Common myeloid progenitor, CD34-positive (primary cell): ENCODE data around the gene HHAT.

Experiments used
- CTCF ChIA-PET: fragments of 350-600 bp; sonication (Branson Sonifier 250); formaldehyde crosslinking; loops from one replicate; lab custom pipeline; 2021; ENCODE audit warnings: antibody characterized with exemption; lab: Charles Lee
- POLR2A ChIA-PET: fragments of 350-600 bp; sonication (Branson Sonifier 250); formaldehyde crosslinking; loops from one replicate; lab custom pipeline; 2021; ENCODE audit warnings: antibody characterized with exemption; lab: Charles Lee
- DNase-seq, 3 donors: peaks; one replicate each; pipeline versions ENCODE4 v3.0.0 to v3.0.0-alpha.2; 2013
- H3K27ac ChIP-seq, 2 experiments: 1 replicate in 1 of 2; 2 replicates in 1 of 2; pipeline ENCODE4 v1.7.0; 2013; ENCODE audit warnings: inconsistent platforms in 2 of 2, low read length in 2 of 2, mild to moderate bottlenecking in 2 of 2, low read depth in 1 of 2, moderate library complexity in 1 of 2; ENCODE audit not compliant: severe bottlenecking in 2 of 2, insufficient read depth in 1 of 2, poor library complexity in 1 of 2
- H3K27me3 ChIP-seq, 5 experiments: replicated peaks in 2 of 5; 1 replicate in 3 of 5; 2 replicates in 2 of 5; pipeline versions ENCODE4 v1.6.1 to v1.7.0; 2013; ENCODE audit warnings: low read length in 4 of 5, mild to moderate bottlenecking in 2 of 5, moderate library complexity in 2 of 5, inconsistent platforms in 1 of 5; ENCODE audit not compliant: insufficient read depth in 5 of 5, control insufficient read depth in 4 of 5
- H3K36me3 ChIP-seq, 4 experiments: 1 replicate in 2 of 4; 2 replicates in 2 of 4; pipeline versions ENCODE4 v1.6.1 to v1.7.0; 2013; ENCODE audit warnings: low read length in 3 of 4, control low read depth in 1 of 4, mild to moderate bottlenecking in 1 of 4; ENCODE audit not compliant: control insufficient read depth in 4 of 4, insufficient read depth in 4 of 4
- H3K4me1 ChIP-seq, 4 experiments: 1 replicate in 3 of 4; 2 replicates in 1 of 4; pipeline versions ENCODE4 v1.6.1 to v1.7.1; 2013; ENCODE audit warnings: low read length in 3 of 4, mild to moderate bottlenecking in 3 of 4, control low read depth in 1 of 4, inconsistent platforms in 1 of 4, moderate library complexity in 1 of 4; ENCODE audit not compliant: control insufficient read depth in 4 of 4, insufficient read depth in 4 of 4; ENCODE audit errors: control extremely low read depth in 1 of 4
- H3K4me3 ChIP-seq, 7 experiments: 1 replicate in 4 of 7; 2 replicates in 3 of 7; pipeline versions ENCODE4 v1.5.1 to v1.7.0; 2013; ENCODE audit warnings: mild to moderate bottlenecking in 7 of 7, low read length in 6 of 7, moderate library complexity in 6 of 7, inconsistent platforms in 2 of 7, low read depth in 2 of 7, control low read depth in 1 of 7; ENCODE audit not compliant: insufficient read depth in 4 of 7, control insufficient read depth in 1 of 7; ENCODE audit errors: extremely low read depth in 1 of 7
- H3K9me3 ChIP-seq, 5 experiments: 1 replicate in 4 of 5; 2 replicates in 1 of 5; pipeline versions ENCODE4 v1.6.1 to v1.7.1; 2013; ENCODE audit warnings: low read length in 4 of 5, mild to moderate bottlenecking in 2 of 5, inconsistent platforms in 1 of 5, low read depth in 1 of 5, moderate library complexity in 1 of 5; ENCODE audit not compliant: control insufficient read depth in 4 of 5, insufficient read depth in 2 of 5; ENCODE audit errors: control extremely low read depth in 1 of 5
- WGBS: methylation state at CpG from one replicate; pipeline ENCODE4 v1.1.5; 2013; ENCODE audit not compliant: insufficient coverage; 5-methylcytosine and 5-hydroxymethylcytosine counted together

Gene HHAT

GRCh38 chr1:210313046-210313595 is 15.6 kb upstream of the HHAT start:
- POLR2A ChIA-PET, result no interaction called here
- WGBS, result 100% methylated on average over 4 of the region's 6 CpGs

GRCh38 chr1:210313921-210314320 is 14.8 kb upstream of the HHAT start:
- peaks cover 0 to 5% (median 4%) of the 10 kb centered on the region in 4 experiments for H3K4me1 ChIP-seq

More at GRCh38 chr1:210313046-210313595, 15.6 kb upstream of the HHAT start:
- Histone ChIP-seq H3K36me3 (no peaks in the 10 kb centered on the region), H3K4me1 (peaks cover 0 to 5% (median 4%) of the 10 kb centered on the region in 4 experiments), H3K27me3 (peaks cover 8 to 22% (median 10%) of the 10 kb centered on the region in 5 experiments), H3K9me3 (no peaks in the 10 kb centered on the region), H3K4me3 (no peak overlapping the region), H3K27ac (no peak overlapping the region)
- CTCF ChIA-PET, result interaction anchor here (1.3 to 1.6 kb wide), 2 partner anchors 13 to 170 kb away, joined by 3 read pairs; no protein-coding TSS in a partner anchor
- no peak for DNase-seq

GRCh38 chr1:210315529-210315928 is 13.2 kb upstream of the HHAT start:
- Histone ChIP-seq H3K27ac (no peak overlapping the region), H3K4me3 (no peak overlapping the region), H3K27me3 (peaks cover 0 to 9% (median 5%) of the 10 kb centered on the region in 5 experiments), H3K36me3 (no peaks in the 10 kb centered on the region), H3K9me3 (no peaks in the 10 kb centered on the region), H3K4me1 (peaks cover 0 to 5% (median 4%) of the 10 kb centered on the region in 4 experiments)
- no peak for DNase-seq
- POLR2A ChIA-PET, result no interaction called here
- WGBS, result 100% methylated on average over 3 of the region's 6 CpGs
- CTCF ChIA-PET, result no interaction called here

More at GRCh38 chr1:210313921-210314320, 14.8 kb upstream of the HHAT start:
- WGBS, result 100% methylated on average over 1 of the region's 1 CpG
- Histone ChIP-seq H3K27ac (no peak overlapping the region), H3K4me3 (no peak overlapping the region), H3K36me3 (no peaks in the 10 kb centered on the region), H3K9me3 (no peaks in the 10 kb centered on the region), H3K27me3 (peaks cover 4 to 21% (median 9%) of the 10 kb centered on the region in 5 experiments)
- ChIA-PET CTCF (no interaction called here), POLR2A (no interaction called here)
- DNase-seq, result no peak

- no peaks in the 10 kb centered on the region for H3K36me3 ChIP-seq
- no peak overlapping the region for H3K4me3 ChIP-seq
- H3K27ac ChIP-seq, result no peak overlapping the region
- WGBS, result 100% methylated on average over 2 of the region's 3 CpGs
- no peak for DNase-seq
- ChIA-PET CTCF (no interaction called here), POLR2A (no interaction called here)
- H3K4me1 ChIP-seq, result no peaks in the 10 kb centered on the region
- peaks cover 0 to 4% (median 1%) of the 10 kb centered on the region in 5 experiments for H3K9me3 ChIP-seq
- H3K27me3 ChIP-seq, result peaks cover 0 to 2% (median 0%) of the 10 kb centered on the region in 5 experiments
Observed at GRCh38 chr1:210321131-210321530, 7.6 kb upstream of the HHAT start.

GRCh38 chr1:210321552-210321951 is 7.2 kb upstream of the HHAT start:
- CTCF ChIA-PET, result no interaction called here
- WGBS, result 93% methylated on average over 5 of the region's 8 CpGs
- no peak overlapping the region for H3K4me3 ChIP-seq

GRCh38 chr1:210323957-210324356 is 4.7 kb upstream of the HHAT start:
- whole genome bisulfite sequencing, result no CpG with 5 or more reads among the region's 1 CpG
- CTCF ChIA-PET, result no interaction called here

More at GRCh38 chr1:210321552-210321951, 7.2 kb upstream of the HHAT start:
- Histone ChIP-seq H3K4me1 (no peaks in the 10 kb centered on the region), H3K27me3 (peaks cover 0 to 2% (median 0%) of the 10 kb centered on the region in 5 experiments), H3K27ac (no peak overlapping the region), H3K9me3 (peaks cover 0 to 4% (median 1%) of the 10 kb centered on the region in 5 experiments), H3K36me3 (no peaks in the 10 kb centered on the region)
- no peak for DNase-seq
- POLR2A ChIA-PET, result no interaction called here

GRCh38 chr1:210325026-210325670 is 3.6 kb upstream of the HHAT start:
- ChIA-PET POLR2A (no interaction called here), CTCF (interaction anchor here (0.6 kb wide), 1 partner anchor 45 kb away, joined by 3 read pairs; no protein-coding TSS in a partner anchor)
- DNase-seq, result no peak
- peaks cover 0 to 4% (median 1%) of the 10 kb centered on the region in 5 experiments for H3K9me3 ChIP-seq
- H3K4me1 ChIP-seq, result peaks cover 3 to 19% (median 16%) of the 10 kb centered on the region in 4 experiments
- no peaks in the 10 kb centered on the region for H3K36me3 ChIP-seq
- no CpG with 5 or more reads among the region's 1 CpG for WGBS
- no peak overlapping the region for H3K4me3 ChIP-seq
- H3K27ac ChIP-seq, result no peak overlapping the region
- peaks cover 0 to 2% (median 0%) of the 10 kb centered on the region in 5 experiments for H3K27me3 ChIP-seq

More at GRCh38 chr1:210323957-210324356, 4.7 kb upstream of the HHAT start:
- Histone ChIP-seq H3K4me3 (no peak overlapping the region), H3K36me3 (no peaks in the 10 kb centered on the region), H3K9me3 (peaks cover 0 to 4% (median 1%) of the 10 kb centered on the region in 5 experiments), H3K27ac (no peak overlapping the region), H3K27me3 (peaks cover 0 to 2% (median 0%) of the 10 kb centered on the region in 5 experiments), H3K4me1 (peaks cover 3 to 10% (median 9%) of the 10 kb centered on the region in 4 experiments)
- POLR2A ChIA-PET, result no interaction called here
- DNase-seq, result peak in 1 of 3 donors; percentile 33
